Measurements from ENCODE around the gene NPIPA1.
"Not testable (repeated sequence)": the region's sequence is repeated elsewhere in the genome, so short reads cannot be mapped to it uniquely, and the experiment has no call there.

Gene NPIPA1

DNA sequence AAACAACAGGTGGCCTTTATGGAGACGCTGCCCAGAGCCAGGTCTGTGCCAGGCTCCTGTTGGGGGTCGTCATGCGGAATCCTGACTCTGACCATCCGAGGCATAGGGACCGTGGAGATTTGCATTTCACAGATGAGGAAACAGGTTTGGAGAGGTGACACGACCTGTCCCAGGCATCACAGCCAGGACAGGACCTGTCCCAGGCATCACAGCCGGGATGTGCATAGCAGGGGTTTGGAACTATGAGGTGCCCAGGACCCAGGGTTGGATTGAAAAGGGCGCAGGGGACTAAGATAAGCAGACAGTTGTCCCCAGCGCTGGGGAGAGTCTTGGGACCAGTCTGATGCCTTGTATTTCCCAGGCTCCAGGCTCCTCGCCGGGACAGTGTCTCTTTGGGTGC is 24.7 kb upstream of the NPIPA1 start:
- not testable (repeated sequence) for H3K27ac ChIP-seq (ENCODE audit: insufficient read depth, low read length, poor library complexity, severe bottlenecking); H3K9me3 ChIP-seq (ENCODE audit: control insufficient read depth, low read length)

DNA sequence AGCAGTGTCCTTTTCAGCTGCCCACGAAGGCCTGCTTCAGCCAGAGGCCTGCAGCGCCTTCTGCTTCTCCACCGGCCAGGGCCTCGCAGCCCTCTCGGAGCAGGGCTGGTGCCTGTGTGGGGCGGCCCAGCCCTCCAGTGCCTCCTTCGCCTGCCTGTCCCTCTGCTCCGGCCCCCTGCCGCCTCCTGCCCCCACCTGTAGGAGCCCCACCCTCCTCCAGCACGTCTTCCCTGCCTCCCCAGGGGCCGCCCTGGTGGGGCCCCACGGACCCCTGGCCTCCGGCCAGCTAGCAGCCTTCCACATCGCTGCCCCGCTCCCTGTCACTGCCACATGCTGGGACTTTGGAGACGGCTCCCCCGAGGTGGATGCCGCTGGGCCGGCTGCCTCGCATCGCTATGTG is 18.7 kb upstream of the NPIPA1 start:
- DNase-seq; H3K27me3 ChIP-seq (replicated peaks; ENCODE audit: control insufficient read depth, insufficient read depth, low read length, poor library complexity, severe bottlenecking); H3K27ac ChIP-seq (ENCODE audit: insufficient read depth, low read length, poor library complexity, severe bottlenecking); H3K9me3 ChIP-seq (ENCODE audit: control insufficient read depth, low read length); H3K36me3 ChIP-seq (ENCODE audit: control insufficient read depth, insufficient read depth, low read length); H3K4me1 ChIP-seq (ENCODE audit: control insufficient read depth, insufficient read depth, low read length, poor library complexity, severe bottlenecking); H3K4me3 ChIP-seq (ENCODE audit: insufficient read depth, low read depth, low read length, poor library complexity, severe bottlenecking): not testable (repeated sequence)

More for the DNA sequence above, 24.7 kb upstream of the NPIPA1 start:
- not testable (repeated sequence) for H3K4me3 ChIP-seq (ENCODE audit: insufficient read depth, low read depth, low read length, poor library complexity, severe bottlenecking); DNase-seq; H3K4me1 ChIP-seq (ENCODE audit: control insufficient read depth, insufficient read depth, low read length, poor library complexity, severe bottlenecking); H3K36me3 ChIP-seq (ENCODE audit: control insufficient read depth, insufficient read depth, low read length); H3K27me3 ChIP-seq (replicated peaks; ENCODE audit: control insufficient read depth, insufficient read depth, low read length, poor library complexity, severe bottlenecking)

DNA sequence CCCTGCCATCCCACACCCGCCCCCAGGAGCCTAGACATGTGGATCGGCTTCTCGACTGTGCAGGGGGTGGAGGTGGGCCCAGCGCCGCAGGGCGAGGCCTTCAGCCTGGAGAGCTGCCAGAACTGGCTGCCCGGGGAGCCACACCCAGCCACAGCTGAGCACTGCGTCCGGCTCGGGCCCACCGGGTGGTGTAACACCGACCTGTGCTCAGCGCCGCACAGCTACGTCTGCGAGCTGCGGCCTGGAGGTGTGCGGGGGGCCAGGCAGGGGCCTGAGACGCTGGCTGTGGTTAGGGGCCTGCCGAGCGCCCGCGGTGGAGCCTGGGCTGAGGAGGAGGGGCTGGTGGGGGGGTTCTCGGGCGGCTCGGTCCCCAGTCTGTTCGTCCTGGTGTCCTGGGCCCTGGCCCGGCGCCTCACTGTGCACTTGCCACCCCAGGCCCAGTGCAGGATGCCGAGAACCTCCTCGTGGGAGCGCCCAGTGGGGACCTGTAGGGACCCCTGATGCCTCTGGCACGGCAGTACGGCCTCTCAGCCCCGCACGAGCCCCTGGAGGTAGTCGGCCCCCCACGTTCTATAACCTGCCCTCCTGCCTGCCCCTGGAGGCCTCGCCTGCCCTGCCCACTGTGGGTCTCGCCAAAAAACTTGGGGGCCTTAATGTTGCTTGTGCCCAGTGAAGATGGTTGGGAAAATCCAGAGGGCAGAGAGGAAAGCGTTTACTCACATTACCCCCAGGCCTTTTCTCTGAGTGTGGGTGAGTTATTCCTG is 17.2 kb upstream of the NPIPA1 start:
- H3K4me1 ChIP-seq (ENCODE audit: control insufficient read depth, insufficient read depth, low read length, poor library complexity, severe bottlenecking); DNase-seq; H3K27me3 ChIP-seq (replicated peaks; ENCODE audit: control insufficient read depth, insufficient read depth, low read length, poor library complexity, severe bottlenecking); H3K4me3 ChIP-seq (ENCODE audit: insufficient read depth, low read depth, low read length, poor library complexity, severe bottlenecking); H3K9me3 ChIP-seq (ENCODE audit: control insufficient read depth, low read length); H3K36me3 ChIP-seq (ENCODE audit: control insufficient read depth, insufficient read depth, low read length); H3K27ac ChIP-seq (ENCODE audit: insufficient read depth, low read length, poor library complexity, severe bottlenecking): not testable (repeated sequence)

- H3K36me3 ChIP-seq (ENCODE audit: control insufficient read depth, insufficient read depth, low read length); H3K4me1 ChIP-seq (ENCODE audit: control insufficient read depth, insufficient read depth, low read length, poor library complexity, severe bottlenecking); H3K27me3 ChIP-seq (replicated peaks; ENCODE audit: control insufficient read depth, insufficient read depth, low read length, poor library complexity, severe bottlenecking); H3K4me3 ChIP-seq (ENCODE audit: insufficient read depth, low read depth, low read length, poor library complexity, severe bottlenecking); H3K9me3 ChIP-seq (ENCODE audit: control insufficient read depth, low read length); DNase-seq; H3K27ac ChIP-seq (ENCODE audit: insufficient read depth, low read length, poor library complexity, severe bottlenecking): not testable (repeated sequence)
These were observed 15.0 kb upstream of the NPIPA1 start for GRCh38 chr16:14922285-14922684.

- not testable (repeated sequence) for H3K27ac ChIP-seq (ENCODE audit: insufficient read depth, low read length, poor library complexity, severe bottlenecking); H3K4me1 ChIP-seq (ENCODE audit: control insufficient read depth, insufficient read depth, low read length, poor library complexity, severe bottlenecking); DNase-seq; H3K9me3 ChIP-seq (ENCODE audit: control insufficient read depth, low read length); H3K36me3 ChIP-seq (ENCODE audit: control insufficient read depth, insufficient read depth, low read length); H3K4me3 ChIP-seq (ENCODE audit: insufficient read depth, low read depth, low read length, poor library complexity, severe bottlenecking); H3K27me3 ChIP-seq (replicated peaks; ENCODE audit: control insufficient read depth, insufficient read depth, low read length, poor library complexity, severe bottlenecking)
These were observed 14.3 kb upstream of the NPIPA1 start for GRCh38 chr16:14922968-14923367.

DNA sequence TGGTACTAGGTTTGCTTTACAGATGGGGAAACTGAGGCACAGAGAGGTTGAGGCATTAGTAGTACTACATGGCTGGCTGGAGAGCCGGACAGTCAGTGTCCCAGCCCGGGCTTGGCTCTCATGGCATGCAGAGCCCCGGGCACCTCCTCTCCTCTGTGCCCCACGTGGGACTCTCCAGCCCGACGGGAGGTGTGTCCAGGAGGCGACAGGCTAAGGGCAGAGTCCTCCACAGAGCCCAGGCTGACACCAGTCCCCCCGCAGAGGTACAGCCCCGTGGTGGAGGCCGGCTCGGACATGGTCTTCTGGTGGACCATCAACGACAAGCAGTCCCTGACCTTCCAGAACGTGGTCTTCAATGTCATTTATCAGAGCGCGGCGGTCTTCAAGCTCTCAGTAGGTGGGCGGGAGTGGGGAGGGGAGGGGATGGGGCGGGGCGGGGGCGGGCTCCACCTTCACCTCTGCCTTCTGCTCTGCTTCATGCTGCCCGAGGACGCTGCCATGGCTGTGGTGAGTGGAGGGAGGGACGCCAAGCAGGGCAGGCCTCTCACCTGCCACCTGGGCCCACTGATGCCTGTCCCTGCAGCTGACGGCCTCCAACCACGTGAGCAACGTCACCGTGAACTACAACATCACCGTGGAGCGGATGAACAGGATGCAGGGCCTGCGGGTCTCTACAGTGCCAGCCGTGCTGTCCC is 13.7 kb upstream of the NPIPA1 start:
- H3K27me3 ChIP-seq (replicated peaks; ENCODE audit: control insufficient read depth, insufficient read depth, low read length, poor library complexity, severe bottlenecking); H3K4me3 ChIP-seq (ENCODE audit: insufficient read depth, low read depth, low read length, poor library complexity, severe bottlenecking); H3K36me3 ChIP-seq (ENCODE audit: control insufficient read depth, insufficient read depth, low read length); H3K9me3 ChIP-seq (ENCODE audit: control insufficient read depth, low read length); DNase-seq; H3K27ac ChIP-seq (ENCODE audit: insufficient read depth, low read length, poor library complexity, severe bottlenecking); H3K4me1 ChIP-seq (ENCODE audit: control insufficient read depth, insufficient read depth, low read length, poor library complexity, severe bottlenecking): not testable (repeated sequence)

- H3K4me3 ChIP-seq (ENCODE audit: insufficient read depth, low read depth, low read length, poor library complexity, severe bottlenecking); DNase-seq; H3K27me3 ChIP-seq (replicated peaks; ENCODE audit: control insufficient read depth, insufficient read depth, low read length, poor library complexity, severe bottlenecking); H3K36me3 ChIP-seq (ENCODE audit: control insufficient read depth, insufficient read depth, low read length); H3K4me1 ChIP-seq (ENCODE audit: control insufficient read depth, insufficient read depth, low read length, poor library complexity, severe bottlenecking); H3K9me3 ChIP-seq (ENCODE audit: control insufficient read depth, low read length); H3K27ac ChIP-seq (ENCODE audit: insufficient read depth, low read length, poor library complexity, severe bottlenecking): not testable (repeated sequence)
These were observed 12.9 kb upstream of the NPIPA1 start for GRCh38 chr16:14924359-14924758.

- not testable (repeated sequence) for H3K27me3 ChIP-seq (replicated peaks; ENCODE audit: control insufficient read depth, insufficient read depth, low read length, poor library complexity, severe bottlenecking); DNase-seq
These were observed 12.3 kb upstream of the NPIPA1 start for GRCh38 chr16:14924982-14925381.

GRCh38 chr16:14928064-14928714 is 9.1 kb upstream of the NPIPA1 start:
- H3K27ac ChIP-seq (ENCODE audit: insufficient read depth, low read length, poor library complexity, severe bottlenecking); H3K4me1 ChIP-seq (ENCODE audit: control insufficient read depth, insufficient read depth, low read length, poor library complexity, severe bottlenecking); H3K27me3 ChIP-seq (replicated peaks; ENCODE audit: control insufficient read depth, insufficient read depth, low read length, poor library complexity, severe bottlenecking); DNase-seq; H3K4me3 ChIP-seq (ENCODE audit: insufficient read depth, low read depth, low read length, poor library complexity, severe bottlenecking); H3K36me3 ChIP-seq (ENCODE audit: control insufficient read depth, insufficient read depth, low read length); H3K9me3 ChIP-seq (ENCODE audit: control insufficient read depth, low read length): not testable (repeated sequence)

More at GRCh38 chr16:14924982-14925381, 12.3 kb upstream of the NPIPA1 start:
- H3K27ac ChIP-seq (ENCODE audit: insufficient read depth, low read length, poor library complexity, severe bottlenecking); H3K4me1 ChIP-seq (ENCODE audit: control insufficient read depth, insufficient read depth, low read length, poor library complexity, severe bottlenecking); H3K36me3 ChIP-seq (ENCODE audit: control insufficient read depth, insufficient read depth, low read length); H3K9me3 ChIP-seq (ENCODE audit: control insufficient read depth, low read length); H3K4me3 ChIP-seq (ENCODE audit: insufficient read depth, low read depth, low read length, poor library complexity, severe bottlenecking): not testable (repeated sequence)

DNA sequence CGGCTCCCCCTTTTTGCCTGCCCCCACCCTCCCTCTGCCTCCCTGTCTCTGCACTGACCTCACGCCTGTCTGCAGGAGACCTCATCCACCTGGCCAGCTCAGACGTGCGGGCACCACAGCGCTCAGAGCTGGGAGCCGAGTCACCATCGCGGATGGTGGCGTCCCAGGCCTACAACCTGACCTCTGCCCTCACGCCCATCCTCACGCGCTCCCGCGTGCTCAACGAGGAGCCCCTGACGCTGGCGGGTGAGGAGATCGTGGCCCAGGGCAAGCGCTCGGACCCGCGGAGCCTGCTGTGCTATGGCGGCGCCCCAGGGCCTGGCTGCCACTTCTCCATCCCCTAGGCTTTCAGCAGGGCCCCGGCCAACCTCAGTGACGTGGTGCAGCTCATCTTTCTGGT is 8.1 kb upstream of the NPIPA1 start:
- not testable (repeated sequence) for H3K4me3 ChIP-seq (ENCODE audit: insufficient read depth, low read depth, low read length, poor library complexity, severe bottlenecking); DNase-seq; H3K27me3 ChIP-seq (replicated peaks; ENCODE audit: control insufficient read depth, insufficient read depth, low read length, poor library complexity, severe bottlenecking); H3K36me3 ChIP-seq (ENCODE audit: control insufficient read depth, insufficient read depth, low read length); H3K27ac ChIP-seq (ENCODE audit: insufficient read depth, low read length, poor library complexity, severe bottlenecking); H3K4me1 ChIP-seq (ENCODE audit: control insufficient read depth, insufficient read depth, low read length, poor library complexity, severe bottlenecking); H3K9me3 ChIP-seq (ENCODE audit: control insufficient read depth, low read length)

Data from effector memory CD4-positive, alpha-beta T cell (primary cell).